B cell (primary cell): Measurements from ENCODE around the gene BTBD17. TPM values are rescaled to one million over a fixed set of nuclear protein-coding genes. Genes with fewer than 3 reads are reported as not detected.
A peak's percentile ranks its signal among the peaks of the same experiment; 100 is the strongest.

Experiments
- ATAC-seq: fragments of 200-7000 bp; cut with Tn5 transposase; one replicate; pipeline ENCODE4 v1.10.0; 2021; ENCODE audit warnings: low read depth, mild to moderate bottlenecking, moderate number of reproducible peaks, moderate library complexity
- CTCF ChIA-PET: fragments of 350-600 bp; sonication (Branson Sonifier 250); formaldehyde crosslinking; loops from one replicate; lab custom pipeline; 2021; ENCODE audit warnings: antibody characterized with exemption, inconsistent platforms; lab: Charles Lee
- POLR2A ChIA-PET: fragments of 350-600 bp; sonication (Branson Sonifier 250); formaldehyde crosslinking; loops from one replicate; lab custom pipeline; 2021; ENCODE audit warnings: antibody characterized with exemption; lab: Charles Lee
- DNase-seq: peaks from one replicate; pipeline ENCODE4 v3.0.0; 2013
- H2AFZ ChIP-seq: 2 replicates; pipeline ENCODE4 v1.6.1; 2012; ENCODE audit warnings: mild to moderate bottlenecking, low read depth, low read length; ENCODE audit not compliant: insufficient read depth, poor library complexity, severe bottlenecking
- H3K27ac ChIP-seq, 2 donors: 1 replicate in 1 of 2; 2 replicates in 1 of 2; pipeline ENCODE4 v1.5.1; 2012 to 2013; ENCODE audit warnings: low read length in 2 of 2, mild to moderate bottlenecking in 2 of 2, moderate library complexity in 1 of 2
- H3K27me3 ChIP-seq, 4 experiments: fragments of 200-600 bp in 1 of 4; sonication (generic) in 1 of 4; replicated peaks in 1 of 4; 1 replicate in 2 of 4; 2 replicates in 2 of 4; pipeline versions ENCODE4 v1.6.1 to v1.7.0; 2013 to 2016; ENCODE audit warnings: low read length in 3 of 4, mild to moderate bottlenecking in 2 of 4, mixed read lengths in 1 of 4, moderate library complexity in 1 of 4; ENCODE audit not compliant: insufficient read depth in 4 of 4, control insufficient read depth in 3 of 4; ENCODE audit errors: control extremely low read depth in 1 of 4
- H3K36me3 ChIP-seq, 2 experiments: replicated peaks in 1 of 2; 1 replicate in 1 of 2; 2 replicates in 1 of 2; pipeline versions ENCODE4 v1.6.1 to v1.7.1; 2013; ENCODE audit warnings: low read length in 1 of 2; ENCODE audit not compliant: insufficient read depth in 2 of 2, control insufficient read depth in 1 of 2; ENCODE audit errors: control extremely low read depth in 1 of 2, extremely low read depth in 1 of 2
- H3K4me1 ChIP-seq, 2 donors: fragments of 200-600 bp in 1 of 2; sonication (generic) in 1 of 2; 1 replicate in 1 of 2; 2 replicates in 1 of 2; pipeline versions ENCODE4 v1.5.1 to v1.6.1; 2013 to 2017; ENCODE audit warnings: low read length in 2 of 2; ENCODE audit not compliant: control insufficient read depth in 2 of 2, insufficient read depth in 2 of 2
- H3K4me2 ChIP-seq: replicated peaks from 2 replicates; pipeline ENCODE3; 2012; ENCODE audit warnings: mild to moderate bottlenecking, low read depth, low read length; ENCODE audit not compliant: poor library complexity, severe bottlenecking
- H3K4me3 ChIP-seq, 5 experiments: fragments of 200-600 bp in 1 of 5; sonication (generic) in 1 of 5; 1 replicate in 3 of 5; 2 replicates in 2 of 5; pipeline versions ENCODE4 v1.5.1 to v1.7.0; 2011 to 2016; ENCODE audit warnings: low read length in 4 of 5, mild to moderate bottlenecking in 4 of 5, low read depth in 2 of 5, control low read depth in 1 of 5, moderate library complexity in 1 of 5; ENCODE audit not compliant: insufficient read depth in 1 of 5; ENCODE audit errors: control extremely low read depth in 1 of 5, extremely low read depth in 1 of 5
- H3K79me2 ChIP-seq: fragments of 200-600 bp; sonication (generic); one replicate; pipeline ENCODE4 v1.6.0; 2016; ENCODE audit warnings: low read length; ENCODE audit not compliant: control insufficient read depth, insufficient read depth
- H3K9ac ChIP-seq: fragments of 200-600 bp; sonication (generic); 2 replicates; pipeline ENCODE4 v1.6.1; 2017; ENCODE audit warnings: mild to moderate bottlenecking, low read length, moderate library complexity
- H3K9me3 ChIP-seq, 3 donors: one replicate each; pipeline versions ENCODE4 v1.6.1 to v1.7.1; 2013; ENCODE audit warnings: low read length in 2 of 3; ENCODE audit not compliant: control insufficient read depth in 2 of 3, insufficient read depth in 1 of 3; ENCODE audit errors: control extremely low read depth in 1 of 3
- H4K20me1 ChIP-seq: 2 replicates; pipeline ENCODE4 v1.6.0; 2012; ENCODE audit warnings: mild to moderate bottlenecking, low read length; ENCODE audit not compliant: insufficient read depth, control insufficient read depth, poor library complexity, severe bottlenecking
- H3K27ac Mint-ChIP-seq: one replicate; pipeline ENCODE4 v1.8.0; 2021; ENCODE audit warnings: mixed read lengths
- H3K27me3 Mint-ChIP-seq: one replicate; pipeline ENCODE4 v1.8.0; 2021; ENCODE audit warnings: mixed read lengths
- H3K4me1 Mint-ChIP-seq: one replicate; pipeline ENCODE4 v1.8.0; 2021; ENCODE audit warnings: mixed read lengths
- H3K4me3 Mint-ChIP-seq: one replicate; pipeline ENCODE4 v1.8.0; 2021; ENCODE audit warnings: mixed read lengths
- H3K9me3 Mint-ChIP-seq: one replicate; pipeline ENCODE4 v1.8.0; 2022; ENCODE audit warnings: mixed read lengths; ENCODE audit not compliant: insufficient read depth
- EZH2 ChIP-seq: IDR thresholded peaks from 2 replicates; pipeline ENCODE4 v1.6.1; 2012; ENCODE audit warnings: borderline replicate concordance, low read depth, mild to moderate bottlenecking, moderate library complexity, low read length; ENCODE audit not compliant: insufficient read depth, poor library complexity, severe bottlenecking
- WGBS: methylation state at CpG from one replicate; pipeline ENCODE4 v1.1.5; 2013; ENCODE audit warnings: missing lambda C conversion rate; ENCODE audit not compliant: insufficient coverage; 5-methylcytosine and 5-hydroxymethylcytosine counted together
- intact Hi-C: fragments of 100-400 bp; cut with micrococcal nuclease; formaldehyde crosslinking; loops from one replicate; pipeline ENCODE4 v1.10.0; 2022
- polyA plus RNA-seq: library from polyadenylated mRNA; depleted of rRNA; stranded (reverse); fragments of >200 nt; gene quantifications from 2 replicates; pipeline ENCODE4 v1.2.3, GENCODE V29; 2012
- total RNA-seq, 2 donors: library from RNA; stranded (reverse); fragments of 120-200 nt in 1 of 2; gene quantifications; 1 replicate in 1 of 2; 2 replicates in 1 of 2; pipeline versions ENCODE4 v1.2.3 to v1.2.4, GENCODE V29; 2013 to 2022
- TF ChIP-seq, protein P1 (sequence below): fragments of 200-600 bp; IDR thresholded peaks from one replicate; pipeline ENCODE4 v1.8.0; 2022; ENCODE audit warnings: antibody characterized with exemption, mild to moderate bottlenecking

BTBD17 gene
- total and polyA plus RNA-seq, 2 donors (not counting 1 experiment from before 2014, with no cell fraction given): not detected

DNA sequence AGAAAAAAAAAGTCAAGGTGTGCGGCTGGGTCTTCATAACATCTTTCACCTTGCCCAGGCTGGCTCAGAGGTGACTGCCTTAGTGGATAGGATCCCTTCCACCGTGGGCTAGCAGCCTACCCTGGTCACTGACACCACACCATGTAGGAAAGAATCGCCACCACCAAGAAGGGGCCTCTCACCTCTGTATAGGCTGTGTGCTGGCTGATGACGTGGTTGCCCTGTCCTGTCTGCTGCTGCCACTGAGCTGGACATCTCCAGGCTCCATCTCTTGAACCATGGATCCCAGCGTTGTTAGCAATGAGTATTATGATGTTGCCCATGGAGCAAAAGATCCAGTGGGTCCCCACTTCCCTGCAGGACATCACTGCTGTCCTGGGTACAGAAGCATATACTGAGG lies 5.5 kb upstream of the BTBD17 start, which contains the start of gene GPR142:
Gene GPR142 (plus strand): TSS at position 301 of the 400 bp plus-strand sequence. CDS start 2,035 bp downstream, outside the sequence.
- Mint-ChIP-seq H3K27me3 (peaks cover 15% of the 10 kb centered on the region), H3K27ac (no peak within 1 kb of the TSS), H3K4me1 (peaks cover 12% of the 10 kb centered on the region), H3K9me3 (no peaks in the 10 kb centered on the region), H3K4me3 (no peak within 1 kb of the TSS)
- DNase-seq (no peak), ATAC-seq (no peak)
- no peak within 1 kb of the TSS for H3K4me3 ChIP-seq
- no peak for TF ChIP-seq EZH2
- TF ChIP-seq, protein P1, sequence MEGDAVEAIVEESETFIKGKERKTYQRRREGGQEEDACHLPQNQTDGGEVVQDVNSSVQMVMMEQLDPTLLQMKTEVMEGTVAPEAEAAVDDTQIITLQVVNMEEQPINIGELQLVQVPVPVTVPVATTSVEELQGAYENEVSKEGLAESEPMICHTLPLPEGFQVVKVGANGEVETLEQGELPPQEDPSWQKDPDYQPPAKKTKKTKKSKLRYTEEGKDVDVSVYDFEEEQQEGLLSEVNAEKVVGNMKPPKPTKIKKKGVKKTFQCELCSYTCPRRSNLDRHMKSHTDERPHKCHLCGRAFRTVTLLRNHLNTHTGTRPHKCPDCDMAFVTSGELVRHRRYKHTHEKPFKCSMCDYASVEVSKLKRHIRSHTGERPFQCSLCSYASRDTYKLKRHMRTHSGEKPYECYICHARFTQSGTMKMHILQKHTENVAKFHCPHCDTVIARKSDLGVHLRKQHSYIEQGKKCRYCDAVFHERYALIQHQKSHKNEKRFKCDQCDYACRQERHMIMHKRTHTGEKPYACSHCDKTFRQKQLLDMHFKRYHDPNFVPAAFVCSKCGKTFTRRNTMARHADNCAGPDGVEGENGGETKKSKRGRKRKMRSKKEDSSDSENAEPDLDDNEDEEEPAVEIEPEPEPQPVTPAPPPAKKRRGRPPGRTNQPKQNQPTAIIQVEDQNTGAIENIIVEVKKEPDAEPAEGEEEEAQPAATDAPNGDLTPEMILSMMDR: no peak
- no peak within 1 kb of the TSS for H3K27ac ChIP-seq
- H3K9me3 ChIP-seq: no peaks in the 10 kb centered on the region
- H3K9ac ChIP-seq: no peak within 1 kb of the TSS
- no peak within 1 kb of the TSS for H2AFZ ChIP-seq
- ChIA-PET POLR2A (interaction anchor here (0.6 kb wide), 1 partner anchor 75 kb away, joined by 5 read pairs; no protein-coding TSS in a partner anchor), CTCF (interaction anchor here (0.7 to 6.7 kb wide), 16 partner anchors 9 to 280 kb away, joined by 3 to 65 read pairs (median 6); partner anchors contain the start of gene CD300LB)
- no peaks in the 10 kb centered on the region for H4K20me1 ChIP-seq
- WGBS: 88% methylated on average over 5 of the region's 5 CpGs
- H3K79me2 ChIP-seq: no peaks in the 10 kb centered on the region
- H3K27me3 ChIP-seq: peaks cover 0 to 22% (median 6%) of the 10 kb centered on the region in 4 experiments
- intact Hi-C loops: loop anchor here (5.0 kb wide), 1 partner anchor 235 kb away; no protein-coding TSS in a partner anchor
- no peaks in the 10 kb centered on the region for H3K36me3 ChIP-seq
- peaks cover 12 to 16% of the 10 kb centered on the region in 2 donors for H3K4me1 ChIP-seq
- peak within 1 kb of the TSS; percentile 53 for H3K4me2 ChIP-seq

DNA sequence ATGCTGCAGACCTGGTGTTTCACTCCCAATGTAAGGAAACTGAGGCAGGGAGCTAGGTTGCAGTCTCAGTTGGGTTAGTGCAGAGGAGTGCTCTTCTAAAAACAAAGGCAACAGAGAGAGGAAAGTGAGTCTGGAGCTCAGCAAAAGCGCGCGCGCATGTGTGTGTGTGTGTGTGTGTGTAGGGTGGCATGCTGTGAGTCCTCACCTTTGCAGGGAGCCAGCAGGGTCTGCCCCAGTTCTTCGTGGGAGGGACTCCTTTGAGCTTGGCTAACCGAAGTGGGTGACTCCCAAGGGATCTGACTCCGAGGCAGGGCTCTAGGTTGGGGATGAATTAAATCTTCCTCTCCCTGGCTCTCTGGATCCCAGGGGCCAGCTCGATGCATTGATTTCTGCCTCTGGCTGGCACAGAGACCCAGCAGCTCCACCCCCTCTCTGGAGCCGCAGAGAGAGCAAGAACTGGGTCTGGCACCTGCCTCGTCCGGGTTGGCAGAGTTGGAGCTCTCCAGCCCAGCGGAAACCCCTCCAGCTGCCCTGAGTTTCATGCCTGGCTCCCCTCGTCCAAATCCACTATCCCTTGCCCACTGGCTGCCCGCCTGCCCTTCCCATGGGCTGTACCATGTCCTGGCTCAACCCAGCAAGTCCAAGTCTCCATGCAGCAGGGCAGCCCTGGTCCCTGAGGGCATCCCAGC lies 1.3 kb upstream of the BTBD17 start:
- Histone ChIP-seq H3K79me2 (no peaks in the 10 kb centered on the region), H3K9me3 (no peaks in the 10 kb centered on the region), H2AFZ (no peak overlapping the region), H3K4me1 (no peaks in the 10 kb centered on the region), H3K9ac (no peak overlapping the region), H3K36me3 (no peaks in the 10 kb centered on the region), H3K4me2 (no peak overlapping the region), H4K20me1 (no peaks in the 10 kb centered on the region), H3K27me3 (peaks cover 0 to 29% (median 1%) of the 10 kb centered on the region in 4 experiments), H3K4me3 (no peak overlapping the region), H3K27ac (no peak overlapping the region)
- Mint-ChIP-seq H3K4me1 (peaks cover 2% of the 10 kb centered on the region), H3K27ac (no peak overlapping the region), H3K4me3 (no peak overlapping the region), H3K27me3 (peaks cover 32% of the 10 kb centered on the region), H3K9me3 (no peaks in the 10 kb centered on the region)
- ChIA-PET POLR2A (interaction anchor here (0.6 kb wide), 1 partner anchor 169 kb away, joined by 4 read pairs; no protein-coding TSS in a partner anchor), CTCF (interaction anchor here (0.6 to 4.1 kb wide), 7 partner anchors 94 to 763 kb away, joined by 3 to 12 read pairs (median 3); no protein-coding TSS in a partner anchor)
- TF ChIP-seq EZH2: no peak
- TF ChIP-seq, protein P1: no peak
- intact Hi-C loops: no loop called here
- 80% methylated on average over 13 of the region's 14 CpGs for WGBS
- no peak for DNase-seq
- ATAC-seq: no peak
